GM10847 (cell line): ENCODE data around the gene HMCN2.

Experiments used
- POLR2A ChIP-seq: IDR thresholded peaks from 2 replicates; pipeline ENCODE4 v1.6.1; 2011; ENCODE audit not compliant: insufficient read length; ENCODE audit errors: extremely low read depth

Gene HMCN2

DNA sequence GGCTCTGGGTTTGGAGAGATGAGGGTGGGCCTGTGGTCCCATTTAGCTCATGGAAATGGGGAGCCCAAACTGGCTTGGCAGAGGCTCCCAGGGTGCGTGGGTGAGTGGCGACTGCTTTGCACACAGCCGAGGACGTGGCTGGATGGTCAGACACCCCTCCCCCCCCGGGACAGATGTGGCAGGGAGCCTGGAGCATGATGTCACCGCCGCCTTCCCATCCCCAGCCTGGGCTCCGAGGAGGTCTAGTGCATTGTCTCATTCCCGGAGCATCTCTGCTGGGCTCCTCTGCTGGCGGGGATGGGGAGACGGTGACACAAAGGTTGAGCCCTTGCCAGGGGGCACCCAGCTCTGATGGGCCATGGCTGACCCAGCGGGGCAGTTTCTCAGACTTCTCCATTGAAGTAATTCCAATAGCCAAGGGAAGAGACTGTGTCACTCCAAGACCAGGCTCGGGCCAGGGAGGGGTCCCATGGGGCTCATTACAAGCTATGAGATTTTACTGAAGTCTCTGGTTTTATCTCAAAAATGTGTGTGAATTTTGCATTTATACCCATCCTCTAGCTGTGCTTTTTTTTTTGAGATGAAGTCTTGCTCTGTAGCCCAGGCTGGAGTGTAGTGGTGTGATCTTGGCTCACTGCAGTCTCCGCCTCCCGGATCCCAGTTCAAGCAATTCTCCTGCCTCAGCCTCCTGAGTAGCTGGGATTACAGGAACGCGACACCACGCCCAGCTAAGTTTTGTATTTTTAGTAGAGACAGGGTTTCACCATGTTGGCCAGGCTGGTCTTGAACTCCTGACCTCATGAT, 36.1 kb downstream of the HMCN2 start:
- no peak for TF ChIP-seq POLR2A

- no peak for TF ChIP-seq POLR2A
Observed at GRCh38 chr9:130302785-130303612, 37.4 kb downstream of the HMCN2 start.

DNA sequence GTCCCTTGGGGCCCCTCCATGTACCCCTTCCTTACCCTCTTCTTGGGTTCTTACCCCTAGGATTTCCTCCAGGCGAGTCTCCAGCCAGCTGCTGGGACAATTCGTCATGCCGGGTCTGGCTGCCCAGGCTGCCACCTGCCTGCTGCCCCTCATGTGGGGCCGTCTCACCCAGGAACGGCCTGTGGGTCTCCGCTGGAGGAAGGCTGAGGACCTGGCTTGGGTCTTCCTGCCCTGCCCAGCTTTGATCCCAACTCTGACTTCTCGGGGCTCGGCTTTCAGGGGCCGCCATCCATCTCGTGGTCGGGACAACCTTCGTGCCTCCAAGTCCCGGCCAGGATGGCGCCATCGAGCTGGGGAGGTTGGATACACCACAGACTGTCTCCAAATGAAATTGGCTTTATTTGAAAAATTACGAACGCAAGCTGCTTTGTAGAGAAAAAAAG, 38.1 kb downstream of the HMCN2 start:
- TF ChIP-seq POLR2A: no peak

GRCh38 chr9:130304116-130304515, 38.6 kb downstream of the HMCN2 start:
- TF ChIP-seq POLR2A: no peak

DNA sequence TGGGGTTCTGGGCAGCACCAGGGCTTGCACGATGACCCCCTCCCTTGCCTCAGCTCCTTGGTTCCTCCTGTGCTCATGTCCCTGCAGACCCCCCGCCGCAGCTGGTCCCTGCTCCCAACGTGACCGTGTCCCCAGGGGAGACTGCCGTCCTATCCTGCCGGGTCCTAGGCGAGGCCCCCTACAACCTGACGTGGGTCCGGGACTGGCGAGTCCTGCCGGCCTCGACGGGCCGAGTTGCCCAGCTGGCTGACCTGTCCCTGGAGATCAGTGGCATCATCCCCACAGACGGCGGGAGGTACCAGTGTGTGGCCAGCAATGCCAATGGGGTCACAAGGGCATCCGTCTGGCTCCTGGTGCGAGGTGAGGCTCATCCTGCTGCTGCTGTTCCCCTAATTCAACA, 39.1 kb downstream of the HMCN2 start:
- TF ChIP-seq POLR2A: no peak

DNA sequence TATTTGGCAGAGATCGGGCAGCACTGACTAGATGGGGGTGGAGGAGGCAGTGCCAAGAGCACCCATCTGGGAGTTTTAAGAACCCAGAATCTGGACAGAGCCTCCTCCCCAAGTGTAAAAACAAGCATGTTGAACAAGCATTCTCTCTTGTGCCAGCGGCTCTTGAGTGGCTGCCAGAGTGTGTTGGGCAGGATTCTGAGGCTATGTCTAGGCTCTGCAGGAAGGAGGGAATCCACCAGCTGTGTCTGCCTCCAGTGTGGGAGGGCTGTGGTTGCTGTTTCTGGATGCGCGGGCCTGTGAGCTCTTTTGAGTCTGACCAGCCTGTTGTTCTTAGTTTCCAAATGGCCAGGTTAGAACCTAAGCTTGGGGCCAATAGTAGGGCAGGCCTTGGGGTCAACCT, 39.8 kb downstream of the HMCN2 start:
- no peak for TF ChIP-seq POLR2A

DNA sequence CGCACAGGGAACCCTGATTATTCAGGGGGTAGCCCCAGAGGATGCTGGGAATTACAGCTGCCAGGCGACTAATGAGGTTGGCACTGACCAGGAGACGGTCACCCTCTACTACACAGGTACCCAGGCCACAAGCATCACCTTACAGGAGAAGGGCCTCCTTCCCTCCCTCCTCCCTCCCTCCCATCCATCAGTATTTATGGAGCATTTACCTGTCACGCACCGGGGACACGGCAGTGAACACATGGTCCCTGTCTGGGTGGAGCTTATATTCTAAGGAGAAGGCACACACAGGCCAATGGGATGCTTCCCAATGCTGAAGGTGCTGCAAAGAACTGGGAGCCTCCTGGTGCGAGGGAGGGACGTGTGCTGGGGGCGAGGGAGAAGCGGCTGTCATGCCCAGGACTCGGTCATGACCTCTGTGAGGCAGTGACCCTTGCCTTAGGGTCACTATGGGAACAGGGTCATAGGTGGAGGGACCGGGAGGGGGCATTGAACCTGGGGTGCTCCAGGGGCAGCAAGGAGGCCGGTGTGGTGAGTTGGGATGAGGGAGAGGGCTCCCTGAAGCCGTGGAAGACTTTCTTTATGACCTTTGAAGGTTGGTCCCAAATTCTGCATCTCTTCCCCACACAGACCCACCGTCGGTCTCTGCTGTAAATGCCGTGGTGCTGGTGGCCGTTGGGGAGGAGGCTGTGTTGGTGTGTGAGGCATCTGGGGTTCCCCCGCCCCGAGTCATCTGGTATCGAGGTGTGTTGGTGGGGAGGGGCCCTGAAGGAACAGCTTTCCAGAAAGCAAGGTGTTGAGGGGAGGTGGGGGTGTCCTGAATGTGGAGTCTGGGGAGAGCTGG, 41.5 kb downstream of the HMCN2 start:
- TF ChIP-seq POLR2A: no peak

DNA sequence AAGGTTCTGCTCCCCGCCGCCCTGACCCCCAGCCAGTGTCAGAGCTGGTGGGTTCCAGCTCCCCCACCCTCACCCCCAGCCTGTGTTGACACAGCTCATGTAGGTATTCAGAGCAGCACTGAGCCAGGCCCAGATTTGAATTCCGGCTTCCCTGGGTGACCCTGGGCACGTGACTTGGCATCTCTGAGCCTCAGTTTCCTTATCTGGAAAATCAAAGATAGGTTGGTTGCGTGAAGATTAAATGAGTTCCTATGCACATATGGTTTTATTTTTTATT, 42.0 kb downstream of the HMCN2 start:
- no peak for TF ChIP-seq POLR2A

GRCh38 chr9:130308081-130308571, 42.6 kb downstream of the HMCN2 start:
- TF ChIP-seq POLR2A: no peak

- TF ChIP-seq POLR2A: no peak
Observed at GRCh38 chr9:130309689-130310455, 44.3 kb downstream of the HMCN2 start.

GRCh38 chr9:130310456-130310855, 44.9 kb downstream of the HMCN2 start:
- no peak for TF ChIP-seq POLR2A

GRCh38 chr9:130311003-130311402, 45.4 kb downstream of the HMCN2 start:
- no peak for TF ChIP-seq POLR2A

DNA sequence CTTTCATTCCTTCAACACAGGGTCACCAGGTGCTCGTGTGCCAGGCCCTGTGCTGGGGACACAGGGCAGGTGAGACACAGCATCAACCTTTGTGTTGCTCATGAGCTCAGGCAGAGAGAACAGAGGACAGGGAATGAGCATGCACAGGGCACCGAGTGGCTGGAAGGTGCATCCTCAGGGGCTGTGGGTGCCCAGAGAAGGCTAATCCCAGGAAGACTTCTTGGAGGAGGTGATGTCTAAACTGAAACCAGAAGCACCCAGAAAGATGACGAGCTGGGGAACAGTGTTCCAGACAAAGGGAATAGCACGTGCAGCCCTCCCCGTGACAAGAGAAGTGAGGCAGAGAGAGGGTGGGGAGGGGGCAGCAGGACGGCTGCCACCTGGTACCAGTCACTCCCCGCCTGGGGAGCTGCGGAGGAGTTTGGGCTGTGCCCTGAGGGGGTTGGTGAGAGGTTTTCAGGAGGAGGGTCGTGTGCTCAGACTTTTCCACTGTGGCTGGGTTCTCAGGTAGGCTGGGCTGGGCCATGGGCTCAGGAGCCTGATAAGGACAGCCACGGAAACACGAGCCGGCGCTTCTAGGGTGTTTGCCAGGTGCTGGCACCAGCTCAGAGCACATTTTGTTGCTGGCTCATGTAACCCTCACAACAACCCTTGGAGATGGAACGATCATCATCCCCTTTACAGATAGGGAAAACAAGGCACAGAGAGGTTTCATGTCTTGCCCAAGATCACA, 46.0 kb downstream of the HMCN2 start:
- no peak for TF ChIP-seq POLR2A
